Endothelial cell of umbilical vein (primary cell): ENCODE results near the gene EPHA4.

Experiments
- MYC ChIP-seq: IDR thresholded peaks from one replicate; pipeline ENCODE4 v1.6.1; 2011; ENCODE audit warnings: mild to moderate bottlenecking, low read depth, low read length
- POLR2A ChIP-seq: IDR thresholded peaks from 2 replicates; pipeline ENCODE4 v1.6.1; 2012; ENCODE audit warnings: low read depth, mild to moderate bottlenecking, control low read depth, low read length
- POLR2AphosphoS5 ChIP-seq: IDR thresholded peaks from 2 replicates; pipeline ENCODE4 v1.6.1; 2012; ENCODE audit warnings: low read depth, mild to moderate bottlenecking, control low read depth, low read length, moderate library complexity; ENCODE audit not compliant: insufficient read depth
- TF ChIP-seq, protein P1 (sequence below), 2 donors: IDR thresholded peaks; 1 replicate in 1 of 2; 2 replicates in 1 of 2; pipeline ENCODE4 v1.5.1; 2011; ENCODE audit warnings: low read length in 2 of 2, mild to moderate bottlenecking in 2 of 2, moderate library complexity in 2 of 2, control low read depth in 1 of 2, inconsistent platforms in 1 of 2, low read depth in 1 of 2; ENCODE audit not compliant: insufficient read depth in 1 of 2; ENCODE audit errors: extremely low read depth in 1 of 2

DNA sequence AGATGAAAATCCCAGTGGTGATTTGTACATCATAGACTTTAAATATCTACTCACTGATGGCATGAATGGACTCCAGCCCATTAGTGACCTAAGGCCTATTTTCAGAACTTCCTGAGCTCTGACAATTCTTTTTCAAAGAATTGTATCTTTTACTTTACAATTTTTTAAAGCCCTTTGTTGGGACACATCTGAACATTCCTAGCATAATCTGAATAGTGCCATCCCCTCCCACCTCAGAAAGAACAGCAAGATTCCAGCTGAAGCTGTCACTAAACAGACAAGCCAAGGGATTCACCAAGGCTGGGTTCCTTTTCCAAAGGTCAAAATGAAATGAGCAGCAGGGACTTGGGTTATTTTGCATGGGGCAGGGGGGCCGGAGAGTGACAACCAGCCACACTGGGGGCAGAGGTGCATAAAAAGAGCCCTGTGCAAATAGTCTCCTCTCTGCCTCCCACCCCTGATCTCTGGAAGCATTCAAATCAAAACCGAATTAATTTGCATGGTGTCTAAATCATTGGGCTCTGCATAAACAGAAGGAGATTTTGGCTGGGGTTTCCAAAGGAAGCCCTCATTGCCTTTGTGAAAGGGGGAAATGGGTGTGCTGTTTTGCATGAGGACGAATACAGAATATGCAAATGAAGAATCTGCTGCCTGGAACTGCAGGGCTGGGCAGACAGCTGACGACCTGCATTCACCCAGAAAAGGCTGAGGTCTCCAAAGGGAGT lies 17.2 kb downstream of the EPHA4 start:
- TF ChIP-seq MYC (no peak), POLR2A (no peak), POLR2AphosphoS5 (no peak)
- TF ChIP-seq, protein P1, sequence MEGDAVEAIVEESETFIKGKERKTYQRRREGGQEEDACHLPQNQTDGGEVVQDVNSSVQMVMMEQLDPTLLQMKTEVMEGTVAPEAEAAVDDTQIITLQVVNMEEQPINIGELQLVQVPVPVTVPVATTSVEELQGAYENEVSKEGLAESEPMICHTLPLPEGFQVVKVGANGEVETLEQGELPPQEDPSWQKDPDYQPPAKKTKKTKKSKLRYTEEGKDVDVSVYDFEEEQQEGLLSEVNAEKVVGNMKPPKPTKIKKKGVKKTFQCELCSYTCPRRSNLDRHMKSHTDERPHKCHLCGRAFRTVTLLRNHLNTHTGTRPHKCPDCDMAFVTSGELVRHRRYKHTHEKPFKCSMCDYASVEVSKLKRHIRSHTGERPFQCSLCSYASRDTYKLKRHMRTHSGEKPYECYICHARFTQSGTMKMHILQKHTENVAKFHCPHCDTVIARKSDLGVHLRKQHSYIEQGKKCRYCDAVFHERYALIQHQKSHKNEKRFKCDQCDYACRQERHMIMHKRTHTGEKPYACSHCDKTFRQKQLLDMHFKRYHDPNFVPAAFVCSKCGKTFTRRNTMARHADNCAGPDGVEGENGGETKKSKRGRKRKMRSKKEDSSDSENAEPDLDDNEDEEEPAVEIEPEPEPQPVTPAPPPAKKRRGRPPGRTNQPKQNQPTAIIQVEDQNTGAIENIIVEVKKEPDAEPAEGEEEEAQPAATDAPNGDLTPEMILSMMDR (IDR thresholded peaks at IDR 0.05; ENCODE audit: extremely low read depth in 1 of 2, insufficient read depth in 1 of 2, low read depth in 1 of 2, low read length in 2 of 2), result no peak
